D341Med (cell line): ENCODE results near the gene CLDN24.

Experiments
- DNase-seq: peaks from one replicate; pipeline ENCODE4 v3.0.0; 2012; ENCODE audit warnings: low spot score

CLDN24 gene

GRCh38 chr4:183276106-183276505, 46.1 kb downstream of the CLDN24 start:
- DNase-seq = no peak

- DNase-seq = no peak
These were observed 49.8 kb downstream of the CLDN24 start for GRCh38 chr4:183272384-183272783.
